Hepatocyte (in vitro differentiated cells): Measurements from ENCODE around the gene OR10A5. TPM values are rescaled to one million over a fixed set of nuclear protein-coding genes. Genes with fewer than 3 reads are reported as not detected.

Experiments used
- DNase-seq: peaks from one replicate; pipeline ENCODE4 v3.0.0-alpha.2; 2016; ENCODE audit warnings: low spot score
- H2AFZ ChIP-seq: fragments of 200-600 bp; sonication (generic); 2 replicates; pipeline ENCODE4 v1.6.0; 2016; ENCODE audit warnings: antibody characterized with exemption, mild to moderate bottlenecking
- H3K27ac ChIP-seq: fragments of 200-600 bp; sonication (generic); 2 replicates; pipeline ENCODE4 v1.5.1; 2016; ENCODE audit warnings: mild to moderate bottlenecking
- H3K27me3 ChIP-seq: fragments of 200-600 bp; sonication (generic); 2 replicates; pipeline ENCODE4 v1.6.1; 2016
- H3K36me3 ChIP-seq: fragments of 200-600 bp; sonication (generic); replicated peaks from 2 replicates; pipeline ENCODE4 v1.5.1; 2016; ENCODE audit warnings: low read depth; ENCODE audit not compliant: insufficient read depth
- H3K4me1 ChIP-seq: fragments of 200-600 bp; sonication (generic); 2 replicates; pipeline ENCODE4 v1.5.1; 2016; ENCODE audit warnings: mild to moderate bottlenecking, moderate library complexity; ENCODE audit not compliant: insufficient read depth
- H3K4me2 ChIP-seq: fragments of 200-600 bp; sonication (generic); 2 replicates; pipeline ENCODE4 v1.6.0; 2016
- H3K4me3 ChIP-seq: fragments of 200-600 bp; sonication (generic); 2 replicates; pipeline ENCODE4 v1.5.1; 2016; ENCODE audit warnings: mild to moderate bottlenecking
- H3K79me2 ChIP-seq: fragments of 200-600 bp; sonication (generic); 2 replicates; pipeline ENCODE4 v1.6.0; 2017; ENCODE audit warnings: mild to moderate bottlenecking
- H3K9me2 ChIP-seq: fragments of 200-600 bp; sonication (generic); replicated peaks from 2 replicates; pipeline ENCODE4 v1.6.0; 2017; ENCODE audit warnings: mild to moderate bottlenecking; ENCODE audit not compliant: insufficient read depth
- H3K9me3 ChIP-seq: fragments of 200-600 bp; sonication (generic); 2 replicates; pipeline ENCODE4 v1.5.1; 2016; ENCODE audit warnings: low read depth, mild to moderate bottlenecking
- H4K20me1 ChIP-seq: fragments of 200-600 bp; sonication (generic); 2 replicates; pipeline ENCODE4 v1.6.0; 2016; ENCODE audit warnings: mild to moderate bottlenecking; ENCODE audit not compliant: insufficient read depth, poor library complexity, severe bottlenecking
- CTCF ChIP-seq: fragments of 200-600 bp; sonication (generic); IDR thresholded peaks from 2 replicates; pipeline ENCODE4 v1.5.1; 2016; ENCODE audit warnings: antibody characterized with exemption, mild to moderate bottlenecking; ENCODE audit not compliant: poor library complexity
- EZH2 ChIP-seq: fragments of 200-600 bp; sonication (generic); IDR thresholded peaks from 2 replicates; pipeline ENCODE4 v1.6.1; 2016; ENCODE audit warnings: antibody characterized with exemption, mild to moderate bottlenecking, borderline replicate concordance
- EZH2phosphoT487 ChIP-seq: fragments of 200-600 bp; sonication (generic); IDR thresholded peaks from one replicate; pipeline ENCODE4 v1.6.1; 2018; ENCODE audit warnings: antibody characterized with exemption, mild to moderate bottlenecking, low read depth, moderate library complexity; ENCODE audit not compliant: unreplicated experiment, severe bottlenecking
- WGBS: methylation state at CpG from one replicate; pipeline ENCODE4 v1.1.6; 2016; ENCODE audit warnings: low lambda C conversion rate; ENCODE audit errors: missing lambda C conversion rate; 5-methylcytosine and 5-hydroxymethylcytosine counted together
- polyA plus RNA-seq: library from polyadenylated mRNA; unstranded; fragments of >200 nt; fragmentation: Nextera tagmentation; extraction: Ambion mirVana; gene quantifications from 2 replicates; pipeline ENCODE4 v1.2.1, GENCODE V29; 2016
- total RNA-seq: library from RNA; depleted of rRNA; stranded (reverse); fragments of >200 nt; gene quantifications from 2 replicates; pipeline ENCODE4 v1.2.3, GENCODE V29; 2014

OR10A5 gene
- total and polyA plus RNA-seq, 2 experiments from 2014 or later: not detected

- no peaks in the 10 kb centered on the region for H3K36me3 ChIP-seq
- TF ChIP-seq EZH2phosphoT487: no peak
- no peak for TF ChIP-seq EZH2
- TF ChIP-seq CTCF: no peak
Observed at GRCh38 chr11:6856871-6857270, 11.4 kb downstream of the OR10A5 start.

GRCh38 chr11:6862961-6863360 is 17.5 kb downstream of the OR10A5 start, which contains the start of gene OR10A2:
OR10A2 (plus strand) TSS chr11:6863057; CDS start chr11:6869755, 6,698 bp downstream.
- no peak for TF ChIP-seq EZH2phosphoT487
- TF ChIP-seq CTCF: no peak
- TF ChIP-seq EZH2: no peak

More at GRCh38 chr11:6856871-6857270, 11.4 kb downstream of the OR10A5 start:
- no peaks in the 10 kb centered on the region for H3K9me2 ChIP-seq
- H3K4me2 ChIP-seq: no peak overlapping the region
- H3K27me3 ChIP-seq: no peaks in the 10 kb centered on the region
- no peak overlapping the region for H3K4me3 ChIP-seq
- WGBS: 54% methylated on average over 3 of the region's 3 CpGs
- no peaks in the 10 kb centered on the region for H4K20me1 ChIP-seq
- no peak for DNase-seq
- no peaks in the 10 kb centered on the region for H3K79me2 ChIP-seq
- no peak overlapping the region for H3K27ac ChIP-seq
- no peak overlapping the region for H2AFZ ChIP-seq
- no peaks in the 10 kb centered on the region for H3K4me1 ChIP-seq
- H3K9me3 ChIP-seq: no peaks in the 10 kb centered on the region

GRCh38 chr11:6864438-6864837 is 19.0 kb downstream of the OR10A5 start:
- Histone ChIP-seq H3K9me2 (no peaks in the 10 kb centered on the region), H3K4me3 (no peak overlapping the region), H4K20me1 (no peaks in the 10 kb centered on the region), H3K79me2 (no peaks in the 10 kb centered on the region), H3K4me2 (no peak overlapping the region), H2AFZ (no peak overlapping the region), H3K27me3 (no peaks in the 10 kb centered on the region), H3K27ac (no peak overlapping the region), H3K36me3 (no peaks in the 10 kb centered on the region), H3K9me3 (no peaks in the 10 kb centered on the region), H3K4me1 (no peaks in the 10 kb centered on the region)
- no peak for TF ChIP-seq EZH2phosphoT487
- TF ChIP-seq EZH2: no peak
- TF ChIP-seq CTCF: no peak
- WGBS: 100% methylated on average over 1 of the region's 1 CpG
- DNase-seq: no peak

More at GRCh38 chr11:6862961-6863360, 17.5 kb downstream of the OR10A5 start, which contains the start of gene OR10A2:
- WGBS: 47% methylated on average over 1 of the region's 1 CpG
- H3K36me3 ChIP-seq: no peaks in the 10 kb centered on the region
- H3K9me3 ChIP-seq: no peaks in the 10 kb centered on the region
- no peaks in the 10 kb centered on the region for H3K79me2 ChIP-seq
- peak; percentile 10 for DNase-seq
- H3K4me2 ChIP-seq: no peak within 1 kb of the TSS
- H3K9me2 ChIP-seq: no peaks in the 10 kb centered on the region
- no peaks in the 10 kb centered on the region for H3K4me1 ChIP-seq
- no peaks in the 10 kb centered on the region for H3K27me3 ChIP-seq
- H2AFZ ChIP-seq: no peak within 1 kb of the TSS
- H4K20me1 ChIP-seq: no peaks in the 10 kb centered on the region
- no peak within 1 kb of the TSS for H3K27ac ChIP-seq
- H3K4me3 ChIP-seq: no peak within 1 kb of the TSS
